ENCODE measurements around the gene FTSJ1.

FTSJ1 gene

GRCh38 chrX:48465336-48465933 is 10.6 kb upstream of the FTSJ1 start:
- H3K27me3 ChIP-seq (replicated peaks), result no peaks in the 10 kb centered on the region
- H3K4me3 ChIP-seq (ENCODE audit: low read depth, low read length), result no peak overlapping the region
- TF ChIP-seq, protein P1, sequence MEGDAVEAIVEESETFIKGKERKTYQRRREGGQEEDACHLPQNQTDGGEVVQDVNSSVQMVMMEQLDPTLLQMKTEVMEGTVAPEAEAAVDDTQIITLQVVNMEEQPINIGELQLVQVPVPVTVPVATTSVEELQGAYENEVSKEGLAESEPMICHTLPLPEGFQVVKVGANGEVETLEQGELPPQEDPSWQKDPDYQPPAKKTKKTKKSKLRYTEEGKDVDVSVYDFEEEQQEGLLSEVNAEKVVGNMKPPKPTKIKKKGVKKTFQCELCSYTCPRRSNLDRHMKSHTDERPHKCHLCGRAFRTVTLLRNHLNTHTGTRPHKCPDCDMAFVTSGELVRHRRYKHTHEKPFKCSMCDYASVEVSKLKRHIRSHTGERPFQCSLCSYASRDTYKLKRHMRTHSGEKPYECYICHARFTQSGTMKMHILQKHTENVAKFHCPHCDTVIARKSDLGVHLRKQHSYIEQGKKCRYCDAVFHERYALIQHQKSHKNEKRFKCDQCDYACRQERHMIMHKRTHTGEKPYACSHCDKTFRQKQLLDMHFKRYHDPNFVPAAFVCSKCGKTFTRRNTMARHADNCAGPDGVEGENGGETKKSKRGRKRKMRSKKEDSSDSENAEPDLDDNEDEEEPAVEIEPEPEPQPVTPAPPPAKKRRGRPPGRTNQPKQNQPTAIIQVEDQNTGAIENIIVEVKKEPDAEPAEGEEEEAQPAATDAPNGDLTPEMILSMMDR (IDR thresholded peaks at IDR 0.05; ENCODE audit: low read depth, low read length, missing control alignments), result no peak
- no peaks in the 10 kb centered on the region for H3K36me3 ChIP-seq (replicated peaks)
- peak overlapping the region; percentile 79 for H3K27ac ChIP-seq
- DNase-seq, result peak; percentile 89
- in situ Hi-C loops (cut with HindIII; ENCODE audit: low pct_ligation_motif_present, low sequenced_read_pairs), result no loop called here

- Histone ChIP-seq H3K27me3 (replicated peaks) (no peaks in the 10 kb centered on the region), H3K4me3 (ENCODE audit: low read depth, low read length) (no peak overlapping the region), H3K36me3 (replicated peaks) (no peaks in the 10 kb centered on the region), H3K27ac (no peak overlapping the region)
- TF ChIP-seq, protein P1 (IDR thresholded peaks at IDR 0.05; ENCODE audit: low read depth, low read length, missing control alignments), result peak; percentile 51
- DNase-seq, result no peak
- in situ Hi-C loops (cut with HindIII; ENCODE audit: low pct_ligation_motif_present, low sequenced_read_pairs), result no loop called here
These were observed 9.3 kb upstream of the FTSJ1 start for GRCh38 chrX:48466696-48467095.

DNA sequence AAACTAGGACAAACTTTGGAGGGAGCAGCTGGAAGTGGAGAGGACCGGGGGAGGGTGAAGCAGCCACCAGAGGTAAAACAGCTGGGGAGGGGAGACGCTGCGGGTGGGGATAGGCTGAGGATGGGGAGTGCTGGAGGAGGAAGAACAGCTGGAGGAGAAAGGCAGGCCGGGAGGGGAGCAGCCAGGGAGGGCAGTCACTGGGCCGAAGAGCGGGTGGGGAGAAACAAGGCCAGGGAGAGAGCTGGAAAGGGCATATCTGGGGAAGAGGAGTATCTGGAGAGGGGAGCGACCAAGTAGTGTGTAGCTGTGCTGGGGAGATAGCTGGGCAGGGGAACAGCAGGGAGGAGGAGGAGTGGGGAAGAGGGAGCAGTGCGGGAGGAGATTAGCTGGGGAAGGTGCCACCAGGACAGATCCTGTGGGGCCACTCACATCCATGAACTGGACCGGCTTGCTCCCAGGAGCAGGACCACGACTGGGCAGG is 8.7 kb upstream of the FTSJ1 start:
- TF ChIP-seq, protein P1 (IDR thresholded peaks at IDR 0.05; ENCODE audit: low read depth, low read length, missing control alignments), result no peak
- in situ Hi-C loops (cut with HindIII; ENCODE audit: low pct_ligation_motif_present, low sequenced_read_pairs), result no loop called here
- Histone ChIP-seq H3K27me3 (replicated peaks) (no peaks in the 10 kb centered on the region), H3K27ac (no peak overlapping the region), H3K36me3 (replicated peaks) (no peaks in the 10 kb centered on the region), H3K4me3 (ENCODE audit: low read depth, low read length) (peak overlapping the region; percentile 43)
- DNase-seq, result no peak

GRCh38 chrX:48468247-48468671 is 7.7 kb upstream of the FTSJ1 start:
- peak overlapping the region; percentile 43 for H3K4me3 ChIP-seq (ENCODE audit: low read depth, low read length)
- no peak for DNase-seq
- H3K27ac ChIP-seq, result no peak overlapping the region
- TF ChIP-seq, protein P1 (IDR thresholded peaks at IDR 0.05; ENCODE audit: low read depth, low read length, missing control alignments), result no peak
- in situ Hi-C loops (cut with HindIII; ENCODE audit: low pct_ligation_motif_present, low sequenced_read_pairs), result no loop called here
- H3K36me3 ChIP-seq (replicated peaks), result no peaks in the 10 kb centered on the region
- H3K27me3 ChIP-seq (replicated peaks), result no peaks in the 10 kb centered on the region

DNA sequence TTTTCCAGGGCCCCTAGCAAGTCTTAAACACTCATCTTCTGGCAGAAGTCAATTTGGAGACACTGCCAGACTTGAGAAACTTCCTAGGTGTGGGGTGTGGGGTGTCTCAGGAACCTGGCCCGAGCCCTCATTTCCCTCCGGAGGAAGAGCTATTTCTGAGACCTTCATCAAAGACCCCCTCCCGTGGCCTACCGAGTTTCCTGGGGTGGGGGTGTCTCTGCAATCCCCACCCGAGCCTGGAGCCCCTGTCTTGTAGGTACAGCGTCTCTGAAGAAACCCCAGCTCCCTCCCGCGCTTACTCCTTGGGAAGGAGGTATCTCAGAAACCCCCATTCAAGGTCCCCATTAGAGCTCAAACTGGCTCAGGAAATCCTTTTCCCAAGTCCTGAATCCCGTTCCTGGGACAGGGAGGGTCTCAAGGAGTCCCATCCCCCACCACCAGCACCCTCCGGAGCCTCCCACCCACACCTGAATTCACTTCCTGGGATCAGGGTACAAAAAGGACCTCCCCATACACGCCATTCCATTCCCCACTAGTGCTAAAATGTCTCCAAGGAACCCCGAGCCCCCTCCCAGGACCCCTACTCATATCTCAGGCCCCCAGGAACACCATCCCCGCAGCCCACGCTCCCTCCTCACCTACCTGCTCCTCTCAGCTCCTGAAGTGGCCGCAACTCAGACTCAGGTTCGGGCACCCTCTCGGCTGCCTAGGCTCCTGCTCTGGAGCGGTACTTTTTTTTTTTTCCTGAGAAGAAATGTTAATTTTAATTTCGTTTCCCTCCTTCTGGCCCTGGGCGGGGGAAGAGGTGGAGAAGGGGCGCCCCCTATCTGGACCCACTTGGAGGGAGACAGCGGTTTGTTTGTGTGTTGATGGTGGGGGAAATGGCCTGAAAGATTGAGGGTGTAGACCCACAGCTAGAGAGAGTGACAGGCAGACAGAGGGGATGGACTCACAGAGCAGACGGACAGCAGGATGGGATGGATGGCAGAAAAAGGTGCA is 7.0 kb upstream of the FTSJ1 start:
- no peak for DNase-seq
- Histone ChIP-seq H3K36me3 (replicated peaks) (no peaks in the 10 kb centered on the region), H3K27me3 (replicated peaks) (no peaks in the 10 kb centered on the region), H3K27ac (no peak overlapping the region), H3K4me3 (ENCODE audit: low read depth, low read length) (peak overlapping the region; percentile 43)
- in situ Hi-C loops (cut with HindIII; ENCODE audit: low pct_ligation_motif_present, low sequenced_read_pairs), result no loop called here
- TF ChIP-seq, protein P1 (IDR thresholded peaks at IDR 0.05; ENCODE audit: low read depth, low read length, missing control alignments), result peak; percentile 34
